Psoas muscle (tissue), 8 donors: ENCODE data around the gene AHCYL1. TPM values are rescaled to one million over a fixed set of nuclear protein-coding genes. Genes with fewer than 3 reads are reported as not detected.

ENCODE experiments used
- ATAC-seq, 4 donors: fragments of 200-7000 bp; cut with Tn5 transposase; one replicate each; pipeline ENCODE4 v1.9.1; 2020; ENCODE audit warnings: moderate library complexity in 3 of 4, mild to moderate bottlenecking in 2 of 4
- DNase-seq, 2 donors: peaks; one replicate each; pipeline ENCODE4 v3.0.0-alpha.2; 2020
- H3K27ac ChIP-seq: fragments of 200-600 bp; one replicate; pipeline ENCODE4 v1.8.0; 2022
- H3K27me3 ChIP-seq, 3 donors: fragments of 200-600 bp in 1 of 3; one replicate each; pipeline versions ENCODE4 v1.6.1 to v1.8.0; 2013 to 2022; ENCODE audit warnings: low read length in 2 of 3, mild to moderate bottlenecking in 2 of 3, moderate library complexity in 1 of 3; ENCODE audit not compliant: insufficient read depth in 3 of 3
- H3K36me3 ChIP-seq, 2 donors: fragments of 200-600 bp in 1 of 2; one replicate each; pipeline versions ENCODE4 v1.6.1 to v1.8.0; 2013 to 2022; ENCODE audit warnings: low read depth in 1 of 2, mild to moderate bottlenecking in 1 of 2, moderate library complexity in 1 of 2; ENCODE audit not compliant: insufficient read depth in 1 of 2
- H3K4me1 ChIP-seq: fragments of 200-600 bp; one replicate; pipeline ENCODE4 v1.8.0; 2022
- H3K4me3 ChIP-seq: fragments of 200-600 bp; one replicate; pipeline ENCODE4 v1.8.0; 2022; ENCODE audit warnings: mild to moderate bottlenecking
- H3K9me3 ChIP-seq: fragments of 200-600 bp; one replicate; pipeline ENCODE4 v1.8.0; 2022
- WGBS, 3 donors: extraction: QIAGEN DNeasy Blood & Tissue Kit; methylation state at CpG; one replicate each; pipeline versions ENCODE4 v1.1.6 to v1.1.7; 2013; 5-methylcytosine and 5-hydroxymethylcytosine counted together
- intact Hi-C, 2 donors: fragments of 100-400 bp; cut with DNase I; formaldehyde crosslinking; loops; one replicate each; pipeline versions ENCODE4 v1.11.0 to v1.14.2; 2022
- polyA plus RNA-seq, 3 donors: library from polyadenylated mRNA; stranded (reverse); fragments of 200-250 nt; gene quantifications; one replicate each; pipeline ENCODE4 v1.2.3, GENCODE V29; 2013
- total RNA-seq, 4 donors: library from RNA; stranded (reverse); fragmentation: NEBNext Ultra II Directional in 2 of 4; extraction: Animal tissue kit (Norgen Biotek cat#: 25700) in 2 of 4; gene quantifications; one replicate each; pipeline versions ENCODE4 v1.2.1 to v1.2.4, GENCODE V29; 2021 to 2023
- TF ChIP-seq, protein P1 (sequence below): fragments of 200-600 bp; IDR thresholded peaks from one replicate; pipeline ENCODE4 v1.8.0; 2022; ENCODE audit warnings: antibody characterized with exemption
- donor health status: healthy with polysubstance abuse.
- donor health status: DM: no; HTN: no; CAD: no; lungs with moderate emphysema.
- donor health status: Bipolar disorder and iron deficiency.
- donor health status: healthy.
- donor health status: DM: yes; HTN: yes; CAD: no.
- donor health status: DM: no; HTN: no; CAD: no.
- donor health status: DM: no; HTN: no; CAD: no.
- donor health status: DM: yes; HTN: yes; CAD: no.

AHCYL1 gene
- total and polyA plus RNA-seq, 7 donors: 42.5 to 128 (median 60.2) TPM

DNA sequence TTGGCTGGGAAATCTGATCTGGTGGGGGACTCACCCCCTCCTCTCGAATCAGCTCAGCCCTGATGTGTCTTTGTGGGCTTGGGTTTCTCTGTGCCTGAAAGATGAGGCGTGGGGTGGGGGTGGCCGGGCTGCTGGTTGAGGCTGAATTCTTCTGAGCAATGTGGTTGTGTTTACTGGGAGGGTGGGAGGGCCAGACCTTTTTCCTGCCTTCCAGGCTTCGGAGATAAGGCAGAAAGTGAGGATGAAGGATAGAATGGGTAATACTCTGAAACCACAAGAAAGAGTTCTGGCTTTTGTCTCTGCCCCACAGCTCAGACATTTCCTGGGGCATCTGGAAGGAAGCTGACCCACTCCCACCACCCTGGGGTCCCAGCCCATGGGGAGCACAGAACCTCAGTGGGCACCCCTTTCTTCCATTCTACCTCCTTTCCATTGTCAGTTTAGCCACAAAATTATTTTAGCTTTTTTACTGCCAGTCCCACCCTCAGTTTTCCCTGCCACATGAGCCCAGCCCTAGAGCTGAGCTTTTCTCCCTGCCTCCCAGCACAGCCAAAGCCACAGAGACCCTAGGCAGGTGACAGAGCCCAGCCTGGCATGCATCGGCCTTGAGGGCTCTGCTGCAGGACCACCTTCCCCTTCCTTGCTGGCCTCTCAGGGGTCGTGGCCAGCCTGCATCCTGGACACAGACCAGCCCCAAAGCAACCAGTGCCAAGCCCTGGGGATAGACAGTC lies 74.7 kb downstream of the AHCYL1 start:
- Histone ChIP-seq H3K27me3 (no peaks in the 10 kb centered on the region), H3K4me3 (no peak overlapping the region), H3K9me3 (no peaks in the 10 kb centered on the region), H3K4me1 (no peaks in the 10 kb centered on the region), H3K36me3 (peaks cover 10 to 76% of the 10 kb centered on the region in 2 donors), H3K27ac (no peak overlapping the region)
- intact Hi-C loops: no loop called here
- no peak for ATAC-seq
- DNase-seq: peak in 1 of 2 donors; percentile 22
- WGBS, 3 donors: 78 to 86% (median 79%) methylated on average over 6 of the region's 6 CpGs
- TF ChIP-seq, protein P1, sequence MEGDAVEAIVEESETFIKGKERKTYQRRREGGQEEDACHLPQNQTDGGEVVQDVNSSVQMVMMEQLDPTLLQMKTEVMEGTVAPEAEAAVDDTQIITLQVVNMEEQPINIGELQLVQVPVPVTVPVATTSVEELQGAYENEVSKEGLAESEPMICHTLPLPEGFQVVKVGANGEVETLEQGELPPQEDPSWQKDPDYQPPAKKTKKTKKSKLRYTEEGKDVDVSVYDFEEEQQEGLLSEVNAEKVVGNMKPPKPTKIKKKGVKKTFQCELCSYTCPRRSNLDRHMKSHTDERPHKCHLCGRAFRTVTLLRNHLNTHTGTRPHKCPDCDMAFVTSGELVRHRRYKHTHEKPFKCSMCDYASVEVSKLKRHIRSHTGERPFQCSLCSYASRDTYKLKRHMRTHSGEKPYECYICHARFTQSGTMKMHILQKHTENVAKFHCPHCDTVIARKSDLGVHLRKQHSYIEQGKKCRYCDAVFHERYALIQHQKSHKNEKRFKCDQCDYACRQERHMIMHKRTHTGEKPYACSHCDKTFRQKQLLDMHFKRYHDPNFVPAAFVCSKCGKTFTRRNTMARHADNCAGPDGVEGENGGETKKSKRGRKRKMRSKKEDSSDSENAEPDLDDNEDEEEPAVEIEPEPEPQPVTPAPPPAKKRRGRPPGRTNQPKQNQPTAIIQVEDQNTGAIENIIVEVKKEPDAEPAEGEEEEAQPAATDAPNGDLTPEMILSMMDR: no peak

DNA sequence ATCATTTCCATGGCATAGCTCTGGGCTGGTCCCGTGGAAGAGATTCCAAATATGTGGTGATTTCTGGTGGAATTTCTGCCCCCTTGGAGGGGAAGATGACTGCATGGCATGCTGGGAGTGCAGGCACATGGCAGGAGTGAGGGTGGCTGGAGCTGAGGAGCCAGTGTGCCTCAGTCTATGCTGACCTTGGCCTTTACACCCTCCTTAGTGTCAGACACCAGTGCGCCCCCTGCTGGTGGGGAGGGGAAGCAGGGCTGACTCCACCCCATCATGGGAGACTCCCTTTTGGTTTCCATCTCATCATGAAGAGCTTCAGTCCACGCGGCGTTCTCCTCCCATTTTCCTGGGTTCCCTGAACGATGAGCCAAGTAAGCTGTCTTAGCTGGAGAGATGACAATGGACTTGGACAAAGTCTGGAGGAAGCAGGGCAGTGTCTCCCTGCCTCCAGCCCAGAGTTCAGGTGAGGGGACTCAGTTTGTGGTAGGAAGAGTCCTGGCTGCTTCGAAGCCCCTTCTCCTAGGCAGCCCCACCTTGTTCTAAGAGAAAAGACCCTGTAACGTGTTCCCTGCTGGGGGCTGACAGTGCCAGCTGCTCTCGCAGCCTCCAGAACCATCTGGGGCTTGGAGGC lies 75.6 kb downstream of the AHCYL1 start:
- DNase-seq: peak; percentile 43 to 74

DNA sequence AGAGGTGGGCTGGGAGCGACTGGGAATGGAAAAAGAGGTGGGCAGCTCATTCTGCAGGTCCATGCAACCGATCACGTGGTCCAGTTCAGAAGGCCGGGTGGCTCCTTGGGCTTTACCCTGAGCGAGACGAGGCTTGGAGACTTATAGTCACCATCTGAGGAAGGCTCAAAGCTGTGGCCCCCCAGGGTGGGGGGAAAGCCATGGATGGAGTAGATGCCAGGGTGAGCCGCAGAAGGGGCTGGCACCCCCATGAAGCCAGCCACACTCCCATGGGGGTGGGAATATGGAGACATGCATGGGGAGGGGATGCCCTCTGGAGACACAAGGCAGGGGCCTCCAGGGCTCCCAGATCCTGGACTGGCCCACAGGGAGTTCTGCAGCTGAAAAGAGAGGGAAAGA lies 76.1 kb downstream of the AHCYL1 start:
- TF ChIP-seq, protein P1: no peak
- no peak for ATAC-seq

More for the DNA sequence above, 75.6 kb downstream of the AHCYL1 start:
- Histone ChIP-seq H3K27ac (no peak overlapping the region), H3K36me3 (peaks cover 5 to 68% of the 10 kb centered on the region in 2 donors), H3K9me3 (no peaks in the 10 kb centered on the region), H3K27me3 (no peaks in the 10 kb centered on the region), H3K4me1 (no peaks in the 10 kb centered on the region), H3K4me3 (no peak overlapping the region)
- ATAC-seq: peak; percentile 13 to 67 (median 48)
- intact Hi-C loops: no loop called here
- TF ChIP-seq, protein P1: peak; percentile 54
- 89 to 92% (median 91%) methylated on average over 9 of the region's 9 CpGs for whole genome bisulfite sequencing, 3 donors

DNA sequence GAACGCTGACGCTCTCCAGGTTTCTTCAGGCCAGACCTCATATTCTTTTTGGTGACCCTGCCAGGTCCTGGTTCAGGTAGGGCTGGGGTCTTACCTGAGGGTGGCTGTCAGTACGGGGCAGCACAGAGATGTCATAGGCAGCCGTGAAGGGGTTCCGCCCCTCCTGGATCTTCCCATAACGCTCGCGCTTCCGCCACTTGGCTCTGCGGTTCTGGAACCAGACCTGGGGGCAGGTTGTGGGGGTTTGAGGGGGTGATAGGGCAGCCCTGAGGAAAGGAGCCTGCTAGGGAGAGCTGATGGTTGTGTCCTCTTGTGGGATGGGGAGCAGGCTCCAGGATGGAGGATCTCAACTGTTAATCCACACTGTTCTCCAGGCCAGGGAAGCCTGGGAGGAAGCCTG lies 76.8 kb downstream of the AHCYL1 start:
- intact Hi-C loops: no loop called here
- 91 to 96% (median 96%) methylated on average over 10 of the region's 10 CpGs for WGBS, 3 donors

More for the DNA sequence above, 76.1 kb downstream of the AHCYL1 start:
- peak in 1 of 2 donors; percentile 12 for DNase-seq
- no peaks in the 10 kb centered on the region for H3K9me3 ChIP-seq
- no peak overlapping the region for H3K27ac ChIP-seq
- 93 to 98% (median 95%) methylated on average over 6 to 7 of the region's 7 CpGs for WGBS, 3 donors
- H3K27me3 ChIP-seq: no peaks in the 10 kb centered on the region
- H3K36me3 ChIP-seq: peaks cover 3 to 63% of the 10 kb centered on the region in 2 donors
- H3K4me3 ChIP-seq: no peak overlapping the region
- H3K4me1 ChIP-seq: no peaks in the 10 kb centered on the region
- intact Hi-C loops: no loop called here

More for the DNA sequence above, 76.8 kb downstream of the AHCYL1 start:
- Histone ChIP-seq H3K27ac (no peak overlapping the region), H3K27me3 (no peaks in the 10 kb centered on the region), H3K9me3 (no peaks in the 10 kb centered on the region), H3K4me1 (no peaks in the 10 kb centered on the region), H3K4me3 (no peak overlapping the region), H3K36me3 (peaks cover 2 to 56% of the 10 kb centered on the region in 2 donors)
- DNase-seq: no peak
- no peak for ATAC-seq
- TF ChIP-seq, protein P1: no peak
